Thyroid gland (tissue), 4 donors: ENCODE results near the gene PISD. TPM values are rescaled to one million over a fixed set of nuclear protein-coding genes. Genes with fewer than 3 reads are reported as not detected.

Experiments
- DNase-seq, 2 donors: peaks; one replicate each; pipeline ENCODE4 v3.0.0-alpha.2; 2019
- H3K27ac ChIP-seq, 3 donors: fragments of 200-600 bp; sonication (generic); 1 replicate in 2 of 3; 2 replicates in 1 of 3; pipeline ENCODE4 v1.5.1; 2016 to 2019; ENCODE audit warnings: mild to moderate bottlenecking in 1 of 3, moderate library complexity in 1 of 3
- H3K27me3 ChIP-seq: fragments of 200-600 bp; sonication (generic); one replicate; pipeline ENCODE4 v1.5.1; 2019
- H3K36me3 ChIP-seq, 2 donors: fragments of 200-600 bp; sonication (generic); one replicate each; pipeline ENCODE4 v1.5.1; 2016 to 2019
- H3K4me1 ChIP-seq, 2 donors: fragments of 200-600 bp; sonication (generic); one replicate each; pipeline ENCODE4 v1.5.1; 2017 to 2019
- H3K4me3 ChIP-seq, 3 donors: fragments of 200-600 bp; sonication (generic); replicated peaks in 1 of 3; 1 replicate in 2 of 3; 2 replicates in 1 of 3; pipeline ENCODE4 v1.5.1; 2016; ENCODE audit warnings: mild to moderate bottlenecking in 1 of 3
- H3K9me3 ChIP-seq: fragments of 200-600 bp; sonication (generic); one replicate; pipeline ENCODE4 v1.5.1; 2017
- CTCF ChIP-seq, 6 experiments: fragments of 200-600 bp in 3 of 6; fragments of 450-650 bp in 3 of 6; sonication (generic) in 3 of 6; IDR thresholded peaks; one replicate each; pipeline ENCODE4 v1.5.1; 2016 to 2019; ENCODE audit warnings: antibody characterized with exemption in 6 of 6, mild to moderate bottlenecking in 2 of 6, inconsistent platforms in 1 of 6, moderate library complexity in 1 of 6
- POLR2A ChIP-seq, 2 donors: fragments of 450-650 bp; IDR thresholded peaks; one replicate each; pipeline ENCODE4 v1.6.1; 2017; ENCODE audit warnings: antibody characterized with exemption in 2 of 2, mild to moderate bottlenecking in 2 of 2, moderate library complexity in 1 of 2
- WGBS, 2 donors: methylation state at CpG; one replicate each; pipeline ENCODE4 v1.1.5; 2017; 5-methylcytosine and 5-hydroxymethylcytosine counted together
- intact Hi-C: fragments of 100-400 bp; cut with DNase I; formaldehyde crosslinking; loops from one replicate; pipeline ENCODE4 v1.15.1; 2023
- total RNA-seq, 4 donors: library from RNA; depleted of rRNA; stranded (reverse); fragments of >200 nt; gene quantifications; one replicate each; pipeline ENCODE4 v1.2.3, GENCODE V29; 2016

PISD gene
- total RNA-seq, 4 donors from 2014 or later, result 34.5 to 59.0 (median 42.5) TPM

GRCh38 chr22:31625661-31626426 lies 36.2 kb downstream of the PISD start:
- H3K4me1 ChIP-seq, result peaks cover 36 to 43% of the 10 kb centered on the region in 2 donors

DNA sequence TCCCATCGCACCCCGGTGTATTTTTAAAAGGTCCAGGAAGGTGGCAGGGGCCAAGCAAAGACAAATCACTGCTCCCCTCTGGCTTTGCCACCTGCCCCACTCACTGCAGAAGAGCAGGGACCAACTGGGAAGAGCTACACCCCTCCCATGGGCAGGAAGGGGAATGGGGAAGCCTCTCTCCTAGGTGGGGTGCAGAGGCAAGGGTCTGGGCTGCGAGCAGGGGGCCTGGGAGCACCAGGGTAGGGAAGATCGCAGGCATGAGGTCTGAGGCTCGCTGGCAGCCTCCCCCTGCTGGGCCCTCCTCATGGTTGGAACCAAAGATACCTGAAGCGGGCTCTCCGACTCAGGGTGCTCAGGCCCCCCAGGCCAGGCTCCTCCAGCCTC lies 36.8 kb downstream of the PISD start:
- H3K36me3 ChIP-seq, result peaks cover 2 to 10% of the 10 kb centered on the region in 2 donors
- H3K27me3 ChIP-seq, result no peaks in the 10 kb centered on the region
- no peak for DNase-seq
- H3K9me3 ChIP-seq, result no peaks in the 10 kb centered on the region
- 76 to 87% methylated on average over 5 to 7 of the region's 7 CpGs for WGBS, 2 donors
- H3K4me3 ChIP-seq, result peak overlapping the region in 1 of 3 donors; percentile 1
- no peak for TF ChIP-seq POLR2A (IDR thresholded peaks at IDR 0.05)
- no peak for TF ChIP-seq CTCF (IDR thresholded peaks at IDR 0.05)
- H3K27ac ChIP-seq, result peak overlapping the region in 1 of 3 donors; percentile 23
- H3K4me1 ChIP-seq, result peaks cover 34 to 43% of the 10 kb centered on the region in 2 donors
- intact Hi-C loops, result loop anchor here (10.0 kb wide), 1 partner anchor 180 kb away; no protein-coding TSS in a partner anchor

More at GRCh38 chr22:31625661-31626426, 36.2 kb downstream of the PISD start:
- Histone ChIP-seq H3K9me3 (no peaks in the 10 kb centered on the region), H3K27ac (peak overlapping the region; percentile 25 to 85 (median 72)), H3K27me3 (no peaks in the 10 kb centered on the region), H3K36me3 (peaks cover 0 to 4% of the 10 kb centered on the region in 2 donors), H3K4me3 (peak overlapping the region in 1 of 3 donors; percentile 1)
- intact Hi-C loops, result loop anchor here (10.0 kb wide), 1 partner anchor 181 kb away; no protein-coding TSS in a partner anchor
- peak; percentile 52 to 55 for DNase-seq
- no peak for TF ChIP-seq POLR2A (IDR thresholded peaks at IDR 0.05)
- no peak for TF ChIP-seq CTCF (IDR thresholded peaks at IDR 0.05)
- 53 to 57% methylated on average over 25 to 30 of the region's 31 CpGs for WGBS, 2 donors

GRCh38 chr22:31623592-31624304 lies 38.3 kb downstream of the PISD start:
- 91 to 98% methylated on average over 7 to 13 of the region's 18 CpGs for WGBS, 2 donors
- peaks cover 27 to 31% of the 10 kb centered on the region in 2 donors for H3K4me1 ChIP-seq
- no peak overlapping the region for H3K27ac ChIP-seq
- no peak overlapping the region for H3K4me3 ChIP-seq
- H3K36me3 ChIP-seq, result peaks cover 12 to 22% of the 10 kb centered on the region in 2 donors
- no peak for TF ChIP-seq CTCF (IDR thresholded peaks at IDR 0.05)
- TF ChIP-seq POLR2A (IDR thresholded peaks at IDR 0.05), result no peak
- H3K9me3 ChIP-seq, result no peaks in the 10 kb centered on the region
- no peak for DNase-seq
- no peaks in the 10 kb centered on the region for H3K27me3 ChIP-seq
- intact Hi-C loops, result loop anchor here (10.0 kb wide), 1 partner anchor 179 kb away; no protein-coding TSS in a partner anchor

DNA sequence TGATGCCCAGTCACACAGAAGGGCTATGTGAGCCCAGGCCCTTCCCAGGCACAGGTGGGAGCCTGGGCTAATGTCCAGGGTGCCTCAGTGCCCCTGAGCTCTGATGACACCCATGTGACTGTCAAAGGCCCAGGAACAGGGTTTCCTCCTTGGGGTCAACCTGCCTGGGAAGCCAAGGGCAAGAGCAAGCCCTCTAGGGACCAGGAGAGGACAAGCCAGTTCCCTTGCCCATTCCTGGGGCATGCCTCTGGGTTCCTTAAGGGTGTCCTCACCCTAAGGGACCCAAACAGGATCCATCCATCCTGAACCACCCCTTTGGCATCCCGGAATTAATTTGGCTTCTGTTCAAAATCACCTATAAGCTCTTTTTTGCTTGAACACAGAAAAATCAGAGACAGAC lies 39.0 kb downstream of the PISD start:
- Histone ChIP-seq H3K9me3 (no peaks in the 10 kb centered on the region), H3K36me3 (peaks cover 17 to 22% of the 10 kb centered on the region in 2 donors), H3K4me3 (no peak overlapping the region), H3K27ac (no peak overlapping the region), H3K27me3 (no peaks in the 10 kb centered on the region), H3K4me1 (peaks cover 24 to 28% of the 10 kb centered on the region in 2 donors)
- no peak for DNase-seq
- no peak for TF ChIP-seq CTCF (IDR thresholded peaks at IDR 0.05)
- TF ChIP-seq POLR2A (IDR thresholded peaks at IDR 0.05), result no peak
- intact Hi-C loops, result loop anchor here (10.0 kb wide), 1 partner anchor 178 kb away; no protein-coding TSS in a partner anchor
- 93 to 95% methylated on average over 1 of the region's 1 CpG for WGBS, 2 donors
